GM12864 (cell line): ENCODE data around the gene OR2AT4.

Source experiments
- DNase-seq: peaks from one replicate; pipeline ENCODE4 v3.0.0-alpha.2; 2011; ENCODE audit warnings: low read depth
- H3K4me3 ChIP-seq: 2 replicates; pipeline ENCODE4 v1.5.1; 2011; ENCODE audit warnings: mild to moderate bottlenecking, low read depth, low read length, control low read depth
- TF ChIP-seq, protein P1 (sequence below): IDR thresholded peaks from 2 replicates; pipeline ENCODE4 v1.5.1; 2011; ENCODE audit warnings: low read depth, mild to moderate bottlenecking, moderate library complexity, low read length, control low read depth, inconsistent platforms; ENCODE audit errors: missing control alignments

OR2AT4 gene

DNA sequence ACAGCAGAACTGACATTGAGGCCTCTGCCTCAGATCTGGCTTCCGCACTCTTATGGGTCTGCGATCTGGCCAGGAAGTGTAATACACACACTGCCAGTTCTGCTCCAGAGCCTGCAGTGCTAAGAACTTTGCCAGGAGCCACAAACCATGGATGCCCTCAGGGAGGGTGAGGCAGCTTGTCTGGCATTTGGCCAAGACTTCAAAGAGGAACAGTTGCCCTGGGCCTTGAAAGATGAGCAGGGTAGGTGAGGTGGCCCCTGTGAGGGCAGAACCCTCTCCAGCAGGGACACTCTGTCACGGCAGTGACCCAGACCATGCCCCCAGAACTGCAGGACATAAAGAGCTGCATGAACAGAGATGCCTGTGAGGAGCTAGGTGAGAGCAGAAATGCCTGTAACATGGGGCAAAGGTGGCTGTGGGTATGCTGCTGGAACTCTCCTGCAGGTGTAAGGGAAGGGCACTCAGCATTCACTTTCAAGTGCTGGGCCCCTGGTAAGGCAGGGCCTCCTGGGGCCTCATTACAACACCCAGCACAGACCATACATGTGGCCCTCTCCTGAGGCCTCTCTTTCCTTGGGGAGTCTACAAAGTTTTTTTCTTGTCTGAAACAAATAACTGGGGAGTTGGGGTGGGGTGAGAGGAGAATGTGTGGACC, 60.6 kb downstream of the OR2AT4 start:
- TF ChIP-seq, protein P1, sequence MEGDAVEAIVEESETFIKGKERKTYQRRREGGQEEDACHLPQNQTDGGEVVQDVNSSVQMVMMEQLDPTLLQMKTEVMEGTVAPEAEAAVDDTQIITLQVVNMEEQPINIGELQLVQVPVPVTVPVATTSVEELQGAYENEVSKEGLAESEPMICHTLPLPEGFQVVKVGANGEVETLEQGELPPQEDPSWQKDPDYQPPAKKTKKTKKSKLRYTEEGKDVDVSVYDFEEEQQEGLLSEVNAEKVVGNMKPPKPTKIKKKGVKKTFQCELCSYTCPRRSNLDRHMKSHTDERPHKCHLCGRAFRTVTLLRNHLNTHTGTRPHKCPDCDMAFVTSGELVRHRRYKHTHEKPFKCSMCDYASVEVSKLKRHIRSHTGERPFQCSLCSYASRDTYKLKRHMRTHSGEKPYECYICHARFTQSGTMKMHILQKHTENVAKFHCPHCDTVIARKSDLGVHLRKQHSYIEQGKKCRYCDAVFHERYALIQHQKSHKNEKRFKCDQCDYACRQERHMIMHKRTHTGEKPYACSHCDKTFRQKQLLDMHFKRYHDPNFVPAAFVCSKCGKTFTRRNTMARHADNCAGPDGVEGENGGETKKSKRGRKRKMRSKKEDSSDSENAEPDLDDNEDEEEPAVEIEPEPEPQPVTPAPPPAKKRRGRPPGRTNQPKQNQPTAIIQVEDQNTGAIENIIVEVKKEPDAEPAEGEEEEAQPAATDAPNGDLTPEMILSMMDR, result no peak
- DNase-seq, result no peak
- no peak overlapping the region for H3K4me3 ChIP-seq

DNA sequence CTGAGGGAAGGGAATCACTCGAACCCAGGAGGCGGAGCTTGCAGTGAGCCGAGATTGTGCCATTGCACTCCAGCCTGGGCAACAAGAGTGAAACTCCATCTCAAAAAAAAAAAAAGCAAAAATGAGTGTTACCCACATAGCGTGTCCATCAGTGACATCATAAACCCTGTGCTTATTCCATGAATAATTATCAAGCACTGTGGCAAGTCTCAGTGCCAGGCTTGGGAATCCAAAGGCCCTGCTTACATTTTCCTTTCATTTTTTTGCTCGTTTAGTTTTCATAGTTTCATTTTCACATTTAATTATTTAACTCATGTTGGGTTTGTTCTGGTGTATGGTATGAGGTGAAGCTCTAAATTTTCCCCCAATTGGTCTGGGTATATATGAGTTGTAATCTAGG, 61.4 kb downstream of the OR2AT4 start:
- DNase-seq, result no peak
- TF ChIP-seq, protein P1, result no peak
- no peak overlapping the region for H3K4me3 ChIP-seq

DNA sequence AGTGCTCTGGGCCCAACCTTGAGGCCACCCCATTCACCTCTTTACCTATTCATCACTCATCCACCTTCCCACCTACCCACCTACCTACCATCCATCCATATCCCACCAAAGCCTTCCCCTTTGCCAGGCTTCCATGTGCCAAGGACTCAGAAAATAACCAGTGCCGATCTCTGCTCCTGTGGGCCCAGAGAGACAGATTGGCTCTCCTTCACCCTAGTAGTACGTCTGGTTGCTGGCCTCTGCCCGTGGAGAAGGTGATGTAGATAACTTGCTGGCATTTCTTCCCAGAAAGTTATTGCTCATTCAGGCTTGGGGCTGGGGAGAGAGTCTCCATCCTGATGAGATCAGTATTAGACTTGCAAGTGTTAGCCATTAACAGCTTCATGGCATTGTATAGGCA, 62.8 kb downstream of the OR2AT4 start:
- DNase-seq, result no peak
- TF ChIP-seq, protein P1, result no peak

DNA sequence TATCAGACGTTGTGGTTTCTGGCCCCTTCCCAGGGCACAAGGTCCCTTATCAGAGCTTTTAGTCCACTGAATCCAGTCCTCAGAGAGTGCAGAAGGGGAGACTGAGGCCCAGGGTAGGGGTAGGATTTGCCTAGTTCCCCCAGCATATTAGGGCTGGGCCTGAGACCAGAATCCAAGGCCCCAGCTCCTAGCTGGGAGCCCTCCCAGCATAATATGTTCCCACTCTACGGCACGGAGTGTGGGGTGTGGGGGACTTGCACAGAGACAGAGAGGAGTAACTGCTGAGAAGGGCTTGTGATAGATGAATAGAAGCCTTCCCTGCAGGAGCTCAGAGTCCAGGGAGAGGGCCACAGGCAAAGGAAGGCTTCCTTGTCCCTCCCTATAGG, 64.1 kb downstream of the OR2AT4 start:
- DNase-seq, result no peak
- no peak overlapping the region for H3K4me3 ChIP-seq
- TF ChIP-seq, protein P1, result no peak

More for the DNA sequence above, 62.8 kb downstream of the OR2AT4 start:
- H3K4me3 ChIP-seq, result no peak overlapping the region

DNA sequence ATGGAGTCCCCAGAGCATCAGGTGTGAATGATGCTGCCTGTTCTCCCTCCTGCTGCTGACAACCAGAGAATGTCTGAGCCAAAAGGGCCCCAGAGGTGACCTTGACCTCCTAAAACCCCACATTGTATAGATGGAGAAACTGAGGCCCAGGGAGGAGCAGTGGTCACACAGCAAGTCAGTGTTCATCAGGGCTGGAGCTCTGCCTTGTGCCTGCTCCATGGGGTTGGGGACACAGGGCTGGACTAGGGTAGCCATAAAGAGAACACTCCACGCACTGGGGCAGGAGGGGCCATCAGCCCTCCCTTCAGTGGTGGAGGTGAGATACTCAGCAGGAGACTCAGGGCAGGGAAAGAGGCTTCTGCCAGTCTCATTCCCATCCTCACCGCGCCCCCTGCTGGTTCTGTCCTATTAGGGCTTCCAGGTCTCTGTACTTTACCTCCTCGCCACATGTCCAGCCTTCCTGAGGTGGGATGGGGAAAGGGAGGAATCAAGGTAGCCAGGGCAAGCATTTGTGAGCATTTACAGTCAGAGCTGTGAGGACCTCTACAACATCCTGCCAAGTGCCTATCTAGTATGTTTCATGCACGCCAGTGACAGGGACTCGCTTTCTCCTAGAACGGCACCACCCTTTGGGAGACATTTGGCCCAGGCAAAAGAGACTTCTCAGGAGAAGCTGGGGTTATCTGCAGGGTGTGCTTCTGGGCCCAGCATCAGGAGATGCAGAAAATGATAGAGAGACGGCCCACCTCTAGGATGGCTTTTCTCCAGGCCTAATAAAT, 64.7 kb downstream of the OR2AT4 start:
- DNase-seq, result no peak
- no peak overlapping the region for H3K4me3 ChIP-seq
- TF ChIP-seq, protein P1, result peak; percentile 87
